HG02610 (cell line): ENCODE data around the gene CEP295NL.
"Not testable (repeated sequence)": the region's sequence is repeated elsewhere in the genome, so short reads cannot be mapped to it uniquely, and the experiment has no call there.

Source experiments
- ATAC-seq: cut with Tn5 transposase; IDR thresholded peaks from one replicate; pipeline ENCODE4 v1.9.1; 2021; ENCODE audit warnings: mild to moderate bottlenecking, moderate library complexity; ENCODE audit not compliant: unreplicated experiment

CEP295NL gene

DNA sequence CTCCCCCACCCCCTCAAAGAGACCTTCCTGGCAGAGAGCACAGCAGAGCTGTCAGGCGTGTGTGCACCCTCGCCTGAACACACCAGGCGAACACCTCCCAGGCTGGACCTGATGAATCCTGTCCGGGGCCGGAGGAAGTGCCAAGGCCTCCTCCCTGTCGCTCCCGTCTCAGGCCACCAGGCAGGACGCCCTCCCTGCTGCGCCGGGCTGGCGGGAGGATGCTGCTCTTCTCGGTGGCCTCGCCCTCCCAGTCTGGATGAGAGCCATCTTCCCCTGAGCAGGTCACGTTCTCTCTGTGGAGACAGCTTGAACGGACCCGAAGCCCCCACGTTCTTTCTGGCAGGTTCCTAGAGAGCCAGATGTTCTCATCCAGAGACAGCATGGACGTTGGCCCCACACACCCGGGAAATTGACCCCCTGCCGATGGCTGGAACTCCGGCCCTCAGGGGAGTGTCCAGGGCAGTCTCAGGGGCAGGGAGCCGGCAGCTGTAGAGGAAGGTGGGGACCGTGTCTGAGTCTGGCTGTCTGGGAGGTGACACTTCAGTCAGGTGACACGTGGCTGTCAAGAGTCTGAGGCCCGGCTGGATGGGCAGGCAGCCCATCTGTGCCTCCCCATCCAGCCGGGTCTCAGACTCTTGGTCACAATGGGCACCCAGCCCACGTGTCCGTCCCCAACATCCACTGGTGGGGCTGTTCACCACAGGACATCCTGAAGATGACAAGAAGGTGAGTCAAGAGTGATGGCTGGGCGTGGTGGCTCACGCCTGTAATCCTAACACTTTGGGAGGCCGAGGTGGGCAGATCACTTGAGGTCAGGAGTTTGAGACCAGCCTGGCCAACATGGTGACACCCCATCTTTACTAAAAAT is 27.1 kb upstream of the CEP295NL start:
- ATAC-seq, result no peak

- ATAC-seq, result no peak
Measured at GRCh38 chr17:78925662-78926555, 22.9 kb upstream of the CEP295NL start.

- ATAC-seq, result no peak
Measured at GRCh38 chr17:78925234-78925633, 22.2 kb upstream of the CEP295NL start, which contains the start of gene TIMP2. TSS of gene TIMP2 (minus strand) at chr17:78925387. CDS start at chr17:78925088, 299 bp downstream.

DNA sequence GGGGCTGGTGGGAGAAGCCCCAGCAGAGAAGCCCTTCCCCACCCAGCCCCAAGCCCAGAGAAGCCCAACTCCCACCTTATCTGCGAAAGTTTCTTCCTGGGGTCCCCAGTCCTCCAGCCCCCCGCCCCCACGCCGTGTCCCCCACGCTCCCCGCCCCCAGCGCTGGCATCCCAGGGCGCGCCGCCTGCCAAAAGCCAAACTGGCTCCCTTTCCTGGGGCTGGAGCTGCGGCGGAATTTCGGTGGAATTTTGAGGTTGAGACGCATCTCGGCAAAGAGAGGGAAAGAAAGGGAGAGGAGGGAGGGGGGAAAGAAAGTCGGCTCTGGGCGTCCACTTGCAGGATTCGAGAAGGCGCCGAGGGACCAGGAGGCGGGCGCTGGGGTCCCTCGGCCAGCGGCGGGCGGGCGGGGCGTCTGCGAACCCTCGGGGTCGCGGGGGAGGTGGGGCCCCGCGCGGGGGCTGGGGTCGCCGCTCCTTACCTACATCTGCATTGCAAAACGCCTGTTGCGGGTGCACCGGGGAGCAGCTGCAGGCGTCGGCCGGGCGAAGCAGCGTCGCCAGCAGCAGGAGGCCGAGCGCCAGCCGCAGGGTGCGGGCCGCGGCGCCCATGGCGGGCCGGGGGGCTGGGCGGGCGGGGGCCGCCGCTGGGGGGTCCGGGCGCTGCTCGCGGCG is 21.6 kb upstream of the CEP295NL start:
- no peak for ATAC-seq

- no peak for ATAC-seq
Measured at GRCh38 chr17:78923660-78924453, 20.9 kb upstream of the CEP295NL start.

DNA sequence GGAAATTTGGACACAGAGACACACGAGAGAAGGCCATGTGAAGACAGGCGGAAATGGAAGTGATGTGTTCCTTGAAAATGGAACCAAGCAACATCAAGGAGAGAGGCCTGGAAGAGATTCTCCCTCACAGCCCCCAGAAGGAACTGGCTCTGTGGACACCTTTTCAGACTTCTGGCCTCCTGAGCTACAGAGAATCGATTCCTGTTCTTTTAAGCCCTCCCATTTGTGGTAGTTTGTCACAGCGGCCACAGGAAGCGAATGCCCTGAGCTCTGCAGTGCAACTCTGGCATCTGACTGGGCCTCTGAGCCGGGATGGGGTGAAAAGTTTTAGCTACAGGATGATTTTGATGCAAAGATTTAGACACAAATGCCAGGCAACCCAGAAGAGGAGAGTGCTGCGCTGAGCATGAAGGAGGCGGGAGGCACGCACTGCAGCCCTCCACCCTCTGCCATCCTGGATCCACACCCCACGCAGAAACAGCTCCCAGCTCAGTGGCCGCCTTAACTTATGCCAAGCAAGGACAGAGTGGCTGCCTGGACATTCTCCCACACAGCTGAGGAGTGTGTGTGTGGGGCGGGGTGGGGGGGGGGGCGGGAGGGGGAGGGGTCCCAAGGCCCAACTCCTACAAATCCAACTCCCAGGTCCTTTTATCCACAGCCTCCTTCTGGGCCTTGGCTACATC is 20.0 kb upstream of the CEP295NL start:
- no peak for ATAC-seq

DNA sequence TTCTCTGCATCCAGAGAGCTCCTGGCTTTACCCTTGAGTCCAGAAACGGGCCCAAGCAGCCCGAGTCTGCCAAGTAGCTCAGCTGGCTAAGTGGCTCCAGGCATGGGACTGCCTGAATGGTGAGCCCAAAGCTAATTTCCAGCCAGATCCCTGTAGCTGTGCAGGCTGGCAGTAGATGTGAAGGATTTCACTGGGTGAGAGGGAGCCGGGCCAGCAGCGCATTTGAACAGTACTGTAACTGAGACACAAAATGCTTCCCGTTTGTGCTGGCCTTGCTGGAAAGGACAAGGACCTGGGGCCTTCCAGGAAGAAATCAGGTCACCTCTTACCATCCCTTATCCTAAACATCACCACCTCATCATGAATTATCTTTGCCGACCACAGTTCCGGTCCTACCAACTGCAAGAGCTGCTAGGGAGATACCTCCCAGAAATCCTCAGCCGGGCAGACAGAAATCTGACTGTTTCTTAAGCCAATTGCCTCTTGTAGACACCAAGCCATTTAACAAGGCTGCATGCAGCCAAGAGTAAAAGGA is 18.5 kb upstream of the CEP295NL start:
- no peak for ATAC-seq

DNA sequence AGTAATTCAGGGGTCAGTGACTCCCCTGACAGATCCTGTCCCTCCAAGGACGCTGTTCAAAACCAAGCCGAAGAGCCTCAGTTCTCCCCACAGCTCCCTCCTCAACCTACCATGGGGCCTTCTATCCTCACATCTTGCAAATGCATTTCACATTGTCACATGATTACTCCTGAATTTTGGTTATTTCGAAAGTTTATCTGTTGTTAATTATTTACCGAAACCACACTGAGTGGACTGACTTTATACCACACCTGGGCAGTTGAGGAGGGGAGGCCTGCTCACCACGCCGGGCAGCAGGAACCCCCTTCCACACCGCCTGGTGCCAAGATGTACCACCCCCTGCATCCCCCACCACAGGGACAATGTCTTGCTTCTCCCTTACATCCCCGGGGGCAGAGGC is 17.5 kb upstream of the CEP295NL start:
- ATAC-seq, result no peak

DNA sequence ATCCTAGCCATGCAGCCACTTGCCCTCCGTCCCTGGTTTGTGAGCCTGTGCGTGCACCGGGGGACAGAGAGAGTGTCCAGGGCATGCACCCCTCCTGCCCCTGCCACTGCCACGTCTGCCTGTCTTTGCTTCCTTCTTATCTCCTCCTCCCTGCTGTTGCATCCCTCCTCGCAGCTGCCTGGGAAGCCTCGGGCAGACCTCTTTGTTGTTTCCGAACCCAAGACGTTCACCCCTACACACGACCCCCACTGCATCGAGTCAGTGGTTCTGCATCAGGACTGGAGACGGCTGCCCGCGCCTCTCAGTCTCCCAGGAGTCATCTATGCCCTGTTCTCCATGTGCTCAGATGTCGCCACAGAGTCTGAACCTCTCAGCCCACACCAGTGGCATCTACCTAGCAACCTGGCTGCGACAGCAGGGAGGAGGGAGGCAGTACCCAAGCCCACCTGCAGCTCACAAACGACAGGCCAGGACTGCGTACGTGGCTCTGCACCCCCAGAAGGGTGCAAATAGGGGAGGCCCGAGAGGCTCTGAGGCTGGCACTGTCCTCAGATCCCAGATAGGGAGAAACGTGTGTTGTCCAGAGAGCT is 17.0 kb upstream of the CEP295NL start:
- no peak for ATAC-seq

DNA sequence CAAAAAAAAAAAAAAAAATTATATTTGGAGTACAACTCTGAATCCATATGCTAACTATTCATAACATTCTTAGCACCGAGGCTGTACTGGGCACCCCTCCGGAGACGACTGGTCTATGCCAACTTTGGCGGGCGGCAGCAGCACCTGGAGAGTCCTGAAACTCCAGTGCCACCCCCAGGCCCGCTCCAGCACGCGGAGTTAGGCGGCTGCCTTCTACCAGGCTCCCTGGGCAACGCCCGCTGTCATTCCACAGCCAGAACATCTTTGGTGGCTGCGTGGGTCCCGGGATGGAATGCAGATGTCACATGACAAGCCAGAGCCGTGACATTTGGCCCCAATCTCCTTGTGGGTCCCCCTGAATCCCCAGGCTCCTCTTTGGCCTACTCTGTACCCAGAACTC is 16.0 kb upstream of the CEP295NL start:
- ATAC-seq, result no peak

- ATAC-seq, result no peak
Measured at GRCh38 chr17:78917451-78918275, 14.7 kb upstream of the CEP295NL start.

- no peak for ATAC-seq
Measured at GRCh38 chr17:78915872-78916632, 13.1 kb upstream of the CEP295NL start.

GRCh38 chr17:78913115-78913514 is 10.1 kb upstream of the CEP295NL start:
- no peak for ATAC-seq

DNA sequence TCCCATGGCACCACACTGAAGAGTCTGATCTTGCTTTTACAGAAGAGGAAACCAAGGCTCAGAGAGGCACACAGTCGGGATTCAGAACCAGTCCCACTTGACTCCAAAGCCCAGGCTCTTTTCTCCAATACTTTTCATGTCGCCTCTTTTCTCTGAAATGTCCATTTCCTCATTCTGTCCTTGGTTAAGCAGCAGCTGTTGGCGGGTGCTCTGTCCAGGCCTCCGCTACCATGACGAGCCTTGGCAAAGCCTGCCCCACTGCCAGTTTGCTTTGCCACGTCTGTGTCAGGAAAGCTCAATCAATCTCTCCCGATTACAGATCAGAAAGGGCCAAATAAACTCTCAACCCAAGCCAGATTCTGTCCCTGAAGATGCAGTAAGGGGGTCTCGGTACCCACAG is 9.1 kb upstream of the CEP295NL start:
- ATAC-seq, result no peak

- not testable (repeated sequence) for ATAC-seq
Measured at GRCh38 chr17:78911543-78911942, 8.5 kb upstream of the CEP295NL start.

- no peak for ATAC-seq
Measured at GRCh38 chr17:78910497-78911284, 7.7 kb upstream of the CEP295NL start.

- ATAC-seq, result no peak
Measured at GRCh38 chr17:78908426-78908825, 5.4 kb upstream of the CEP295NL start.
